Osteoblast (primary cell): ENCODE results near the gene PRF1. TPM values are rescaled to one million over a fixed set of nuclear protein-coding genes. Genes with fewer than 3 reads are reported as not detected.

ENCODE experiments used
- DNase-seq: peaks from one replicate; pipeline ENCODE4 v3.0.0; 2011; ENCODE audit warnings: low spot score, mixed read lengths; ENCODE audit not compliant: insufficient read length; ENCODE audit errors: missing footprints
- H2AFZ ChIP-seq: 2 replicates; pipeline ENCODE4 v1.6.0; 2011; ENCODE audit warnings: mild to moderate bottlenecking, low read length
- H3K27ac ChIP-seq: 2 replicates; pipeline ENCODE4 v1.5.1; 2011; ENCODE audit warnings: mild to moderate bottlenecking, low read depth, low read length, moderate library complexity
- H3K27me3 ChIP-seq: 2 replicates; pipeline ENCODE4 v1.6.0; 2012; ENCODE audit warnings: mild to moderate bottlenecking, control low read depth, inconsistent platforms, low read length, moderate library complexity; ENCODE audit not compliant: insufficient read depth
- H3K36me3 ChIP-seq: 2 replicates; pipeline ENCODE4 v1.5.1; 2011; ENCODE audit warnings: mild to moderate bottlenecking, low read length, control low read depth, moderate library complexity; ENCODE audit not compliant: insufficient read depth
- H3K4me1 ChIP-seq: 2 replicates; pipeline ENCODE4 v1.5.1; 2011; ENCODE audit warnings: mild to moderate bottlenecking, low read length, control low read depth, moderate library complexity; ENCODE audit not compliant: insufficient read depth
- H3K4me2 ChIP-seq: 2 replicates; pipeline ENCODE4 v1.6.0; 2011; ENCODE audit warnings: mild to moderate bottlenecking, low read length; ENCODE audit not compliant: insufficient read depth
- H3K4me3 ChIP-seq: fragments of 200-600 bp; sonication (generic); 3 replicates; pipeline ENCODE4 v1.5.1; 2012; ENCODE audit warnings: mild to moderate bottlenecking, low read length, inconsistent platforms; ENCODE audit not compliant: insufficient read depth
- H3K79me2 ChIP-seq: 2 replicates; pipeline ENCODE4 v1.6.0; 2012; ENCODE audit warnings: mild to moderate bottlenecking, low read length, control low read depth, inconsistent platforms; ENCODE audit not compliant: insufficient read depth
- H3K9me3 ChIP-seq: 2 replicates; pipeline ENCODE4 v1.5.1; 2011; ENCODE audit warnings: low read depth, low read length, control low read depth
- H4K20me1 ChIP-seq: 2 replicates; pipeline ENCODE4 v1.6.0; 2012; ENCODE audit warnings: mild to moderate bottlenecking, low read length, control low read depth; ENCODE audit not compliant: insufficient read depth
- total RNA-seq: library from RNA; depleted of rRNA; stranded (reverse); fragments of >200 nt; gene quantifications from 2 replicates; pipeline ENCODE4 v1.2.3, GENCODE V29; 2012
- TF ChIP-seq, protein P1 (sequence below): IDR thresholded peaks from 2 replicates; pipeline ENCODE4 v1.5.1; 2011; ENCODE audit warnings: mild to moderate bottlenecking, low read depth, low read length, moderate library complexity; ENCODE audit errors: extremely low read depth

The PRF1 gene
- total RNA-seq, 1 donor, result not detected

GRCh38 chr10:70592746-70593512 is 9.6 kb downstream of the PRF1 start:
- Histone ChIP-seq H3K27me3 (peaks cover 13% of the 10 kb centered on the region), H3K4me1 (no peaks in the 10 kb centered on the region), H3K4me3 (no peak overlapping the region), H3K36me3 (no peaks in the 10 kb centered on the region), H3K79me2 (no peaks in the 10 kb centered on the region), H3K9me3 (no peaks in the 10 kb centered on the region), H3K4me2 (no peak overlapping the region), H2AFZ (no peak overlapping the region), H4K20me1 (no peaks in the 10 kb centered on the region), H3K27ac (no peak overlapping the region)
- TF ChIP-seq, protein P1, sequence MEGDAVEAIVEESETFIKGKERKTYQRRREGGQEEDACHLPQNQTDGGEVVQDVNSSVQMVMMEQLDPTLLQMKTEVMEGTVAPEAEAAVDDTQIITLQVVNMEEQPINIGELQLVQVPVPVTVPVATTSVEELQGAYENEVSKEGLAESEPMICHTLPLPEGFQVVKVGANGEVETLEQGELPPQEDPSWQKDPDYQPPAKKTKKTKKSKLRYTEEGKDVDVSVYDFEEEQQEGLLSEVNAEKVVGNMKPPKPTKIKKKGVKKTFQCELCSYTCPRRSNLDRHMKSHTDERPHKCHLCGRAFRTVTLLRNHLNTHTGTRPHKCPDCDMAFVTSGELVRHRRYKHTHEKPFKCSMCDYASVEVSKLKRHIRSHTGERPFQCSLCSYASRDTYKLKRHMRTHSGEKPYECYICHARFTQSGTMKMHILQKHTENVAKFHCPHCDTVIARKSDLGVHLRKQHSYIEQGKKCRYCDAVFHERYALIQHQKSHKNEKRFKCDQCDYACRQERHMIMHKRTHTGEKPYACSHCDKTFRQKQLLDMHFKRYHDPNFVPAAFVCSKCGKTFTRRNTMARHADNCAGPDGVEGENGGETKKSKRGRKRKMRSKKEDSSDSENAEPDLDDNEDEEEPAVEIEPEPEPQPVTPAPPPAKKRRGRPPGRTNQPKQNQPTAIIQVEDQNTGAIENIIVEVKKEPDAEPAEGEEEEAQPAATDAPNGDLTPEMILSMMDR, result no peak
- DNase-seq, result no peak

DNA sequence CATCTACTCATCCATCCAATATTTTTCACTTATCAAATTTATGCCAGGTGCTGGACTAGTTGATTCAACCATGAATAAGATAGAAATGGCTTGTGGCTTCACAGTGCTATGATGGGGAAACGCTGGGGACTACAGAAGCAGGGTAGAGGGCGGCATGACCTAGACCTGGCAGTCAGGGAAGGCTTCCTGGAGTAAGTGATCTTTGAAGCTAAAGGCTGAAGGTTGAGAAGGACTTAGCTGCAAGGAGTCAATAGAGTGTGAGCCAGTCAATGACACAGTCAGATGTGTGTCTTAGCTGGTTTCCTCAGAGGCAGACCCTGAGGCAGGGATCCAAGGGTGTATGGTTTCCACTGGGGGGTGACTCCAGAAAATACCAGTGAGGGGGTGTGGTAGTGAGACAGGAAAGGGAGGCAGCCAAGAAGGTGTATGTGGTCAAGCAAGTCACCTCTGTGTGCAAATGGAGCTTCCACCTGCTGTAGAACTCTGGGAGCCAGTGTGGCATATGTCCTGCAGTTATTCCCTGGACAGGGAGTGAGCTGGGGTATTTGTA is 10.3 kb downstream of the PRF1 start:
- Histone ChIP-seq H3K4me1 (no peaks in the 10 kb centered on the region), H3K4me3 (no peak overlapping the region), H3K27ac (no peak overlapping the region), H2AFZ (no peak overlapping the region), H3K9me3 (no peaks in the 10 kb centered on the region), H3K27me3 (peaks cover 18% of the 10 kb centered on the region), H3K4me2 (no peak overlapping the region), H4K20me1 (no peaks in the 10 kb centered on the region), H3K36me3 (no peaks in the 10 kb centered on the region), H3K79me2 (no peaks in the 10 kb centered on the region)
- no peak for DNase-seq
- TF ChIP-seq, protein P1, result no peak

- TF ChIP-seq, protein P1, result no peak
- Histone ChIP-seq H3K36me3 (no peaks in the 10 kb centered on the region), H4K20me1 (no peaks in the 10 kb centered on the region), H2AFZ (no peak overlapping the region), H3K4me3 (no peak overlapping the region), H3K27me3 (peaks cover 21% of the 10 kb centered on the region), H3K27ac (no peak overlapping the region), H3K79me2 (no peaks in the 10 kb centered on the region), H3K4me2 (no peak overlapping the region), H3K4me1 (no peaks in the 10 kb centered on the region), H3K9me3 (no peaks in the 10 kb centered on the region)
- no peak for DNase-seq
These were observed 11.7 kb downstream of the PRF1 start for GRCh38 chr10:70590655-70591416.
